Testis (tissue), 3 donors: ENCODE results near the gene KRT84. TPM values are rescaled to one million over a fixed set of nuclear protein-coding genes. Genes with fewer than 3 reads are reported as not detected.

Experiments used
- DNase-seq: peaks from one replicate; pipeline ENCODE4 v3.0.0-alpha.2; 2019
- H3K27ac ChIP-seq, 2 donors: fragments of 200-600 bp; sonication (generic); one replicate each; pipeline ENCODE4 v1.5.1; 2019
- H3K27me3 ChIP-seq: fragments of 200-600 bp; sonication (generic); one replicate; pipeline ENCODE4 v1.5.1; 2019
- H3K36me3 ChIP-seq: fragments of 200-600 bp; sonication (generic); one replicate; pipeline ENCODE4 v1.5.1; 2017; ENCODE audit warnings: low read depth; ENCODE audit errors: missing control alignments
- H3K4me1 ChIP-seq: fragments of 200-600 bp; sonication (generic); one replicate; pipeline ENCODE4 v1.5.1; 2019
- H3K4me3 ChIP-seq, 2 donors: fragments of 200-600 bp; sonication (generic); one replicate each; pipeline ENCODE4 v1.5.1; 2017 to 2019
- H3K9me3 ChIP-seq: fragments of 200-600 bp; sonication (generic); one replicate; pipeline ENCODE4 v1.5.1; 2017
- POLR2A ChIP-seq: fragments of 450-650 bp; IDR thresholded peaks from one replicate; pipeline ENCODE4 v1.6.1; 2017; ENCODE audit warnings: antibody characterized with exemption, mild to moderate bottlenecking, moderate library complexity
- WGBS, 2 donors: methylation state at CpG; one replicate each; pipeline ENCODE4 v1.1.5; 2018; 5-methylcytosine and 5-hydroxymethylcytosine counted together
- intact Hi-C: fragments of 100-400 bp; cut with DNase I; formaldehyde crosslinking; loops from one replicate; pipeline ENCODE4 v1.15.1; 2023; ENCODE audit warnings: low total_unique reads
- polyA plus RNA-seq: library from polyadenylated mRNA; stranded (reverse); fragments of 350-450 nt; fragmentation: Illumina TruSeq; extraction: RNeasy Lipid Tissue Mini Kit (QIAGEN cat#74804); gene quantifications from one replicate; pipeline ENCODE4 v1.2.3, GENCODE V29; 2014; ENCODE audit warnings: low read depth, low replicate concordance; ENCODE audit not compliant: insufficient read depth
- total RNA-seq, 2 donors: library from RNA; depleted of rRNA; stranded (reverse); fragments of >200 nt; gene quantifications; one replicate each; pipeline ENCODE4 v1.2.3, GENCODE V29; 2016
- TF ChIP-seq, protein P1 (sequence below), 3 experiments: fragments of 450-650 bp in 2 of 3; fragments of 200-600 bp in 1 of 3; sonication (generic) in 1 of 3; IDR thresholded peaks; one replicate each; pipeline ENCODE4 v1.5.1; 2016 to 2019; ENCODE audit warnings: antibody characterized with exemption in 3 of 3, mild to moderate bottlenecking in 2 of 3, moderate library complexity in 1 of 3

The KRT84 gene
- total and polyA plus RNA-seq, 3 donors from 2014 or later: 0.43 TPM; not detected in 2

DNA sequence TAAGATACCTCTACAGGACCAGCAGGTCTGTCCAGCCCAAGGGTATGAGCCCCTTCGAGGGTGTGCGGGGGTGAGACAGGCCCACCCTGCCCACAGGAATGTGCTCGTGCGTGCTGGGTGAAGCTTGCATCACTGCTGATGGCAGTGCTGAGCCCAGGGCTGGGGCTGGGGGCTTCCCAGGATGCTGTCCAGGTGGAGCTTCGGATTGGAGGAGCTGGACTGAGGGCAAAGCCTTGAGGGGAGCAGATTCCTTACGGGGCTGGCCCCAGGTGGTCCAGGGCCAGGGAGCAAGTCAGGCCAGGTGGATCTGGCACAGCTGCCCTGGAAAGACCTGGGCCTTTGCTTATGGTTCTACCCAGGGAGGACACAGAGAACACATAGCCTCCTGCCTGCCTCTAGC, 15.6 kb downstream of the KRT84 start:
- no peak overlapping the region for H3K4me3 ChIP-seq
- TF ChIP-seq, protein P1, sequence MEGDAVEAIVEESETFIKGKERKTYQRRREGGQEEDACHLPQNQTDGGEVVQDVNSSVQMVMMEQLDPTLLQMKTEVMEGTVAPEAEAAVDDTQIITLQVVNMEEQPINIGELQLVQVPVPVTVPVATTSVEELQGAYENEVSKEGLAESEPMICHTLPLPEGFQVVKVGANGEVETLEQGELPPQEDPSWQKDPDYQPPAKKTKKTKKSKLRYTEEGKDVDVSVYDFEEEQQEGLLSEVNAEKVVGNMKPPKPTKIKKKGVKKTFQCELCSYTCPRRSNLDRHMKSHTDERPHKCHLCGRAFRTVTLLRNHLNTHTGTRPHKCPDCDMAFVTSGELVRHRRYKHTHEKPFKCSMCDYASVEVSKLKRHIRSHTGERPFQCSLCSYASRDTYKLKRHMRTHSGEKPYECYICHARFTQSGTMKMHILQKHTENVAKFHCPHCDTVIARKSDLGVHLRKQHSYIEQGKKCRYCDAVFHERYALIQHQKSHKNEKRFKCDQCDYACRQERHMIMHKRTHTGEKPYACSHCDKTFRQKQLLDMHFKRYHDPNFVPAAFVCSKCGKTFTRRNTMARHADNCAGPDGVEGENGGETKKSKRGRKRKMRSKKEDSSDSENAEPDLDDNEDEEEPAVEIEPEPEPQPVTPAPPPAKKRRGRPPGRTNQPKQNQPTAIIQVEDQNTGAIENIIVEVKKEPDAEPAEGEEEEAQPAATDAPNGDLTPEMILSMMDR (IDR thresholded peaks at IDR 0.05): no peak
- no peak for TF ChIP-seq POLR2A
- no peaks in the 10 kb centered on the region for H3K4me1 ChIP-seq
- DNase-seq: no peak
- WGBS, 2 donors: 96 to 100% methylated on average over 1 to 6 of the region's 6 CpGs
- H3K27me3 ChIP-seq: no peaks in the 10 kb centered on the region
- no peak overlapping the region for H3K27ac ChIP-seq
- H3K36me3 ChIP-seq: no peaks in the 10 kb centered on the region
- H3K9me3 ChIP-seq: no peaks in the 10 kb centered on the region
- intact Hi-C loops: loop anchor here (5.0 kb wide), 1 partner anchor 502 kb away; no protein-coding TSS in a partner anchor

DNA sequence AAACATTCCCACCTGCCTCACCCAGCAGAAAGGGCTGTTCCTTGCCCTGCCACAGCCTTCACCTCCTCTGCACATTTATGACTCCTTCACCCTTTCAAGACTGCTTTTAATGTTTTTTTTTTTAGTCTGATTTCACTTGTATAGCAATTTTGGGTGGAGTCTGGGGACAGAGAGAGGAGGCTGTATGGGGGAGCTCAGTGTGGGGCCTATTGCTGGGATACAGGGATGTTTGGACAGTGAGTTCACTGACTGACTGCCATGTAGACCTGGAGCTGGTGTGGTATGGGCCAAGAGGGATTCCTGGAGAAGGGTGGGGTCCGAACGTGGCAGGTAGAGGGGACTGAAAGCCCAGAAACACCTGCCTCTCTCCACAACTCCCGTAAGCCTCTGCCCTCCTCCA, 16.2 kb downstream of the KRT84 start:
- Histone ChIP-seq H3K9me3 (no peaks in the 10 kb centered on the region), H3K4me3 (no peak overlapping the region), H3K4me1 (no peaks in the 10 kb centered on the region), H3K27me3 (no peaks in the 10 kb centered on the region), H3K27ac (no peak overlapping the region), H3K36me3 (no peaks in the 10 kb centered on the region)
- 88% methylated on average over 3 of the region's 3 CpGs for WGBS, 2 donors
- DNase-seq: no peak
- intact Hi-C loops: no loop called here
- TF ChIP-seq POLR2A: no peak
- TF ChIP-seq, protein P1 (IDR thresholded peaks at IDR 0.05): no peak

DNA sequence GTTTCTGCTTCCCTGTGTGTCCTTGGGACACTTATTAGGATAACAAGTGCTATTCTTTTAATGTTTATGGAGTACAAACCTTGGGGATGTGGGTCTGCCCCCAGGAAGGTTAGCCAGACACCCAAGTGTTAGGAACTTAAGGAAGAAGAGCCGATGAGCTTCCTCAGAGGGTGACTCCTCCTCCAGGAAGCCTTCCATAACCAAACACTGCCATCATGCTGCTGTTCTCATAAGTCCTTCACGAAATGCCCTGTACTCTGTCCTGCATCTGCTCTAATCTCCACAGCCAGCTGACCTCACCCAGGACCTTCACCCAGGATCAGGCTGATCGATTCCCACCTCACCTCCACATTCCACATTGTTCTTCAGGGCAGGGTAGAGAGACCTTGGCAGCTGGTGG, 16.9 kb downstream of the KRT84 start:
- intact Hi-C loops: no loop called here
- WGBS, 2 donors: 67 to 70% methylated on average over 3 of the region's 3 CpGs
- no peak overlapping the region for H3K4me3 ChIP-seq
- no peaks in the 10 kb centered on the region for H3K4me1 ChIP-seq
- H3K27ac ChIP-seq: no peak overlapping the region
- TF ChIP-seq, protein P1 (IDR thresholded peaks at IDR 0.05): no peak
- no peak for TF ChIP-seq POLR2A
- no peaks in the 10 kb centered on the region for H3K9me3 ChIP-seq
- H3K27me3 ChIP-seq: no peaks in the 10 kb centered on the region
- no peak for DNase-seq
- no peaks in the 10 kb centered on the region for H3K36me3 ChIP-seq

DNA sequence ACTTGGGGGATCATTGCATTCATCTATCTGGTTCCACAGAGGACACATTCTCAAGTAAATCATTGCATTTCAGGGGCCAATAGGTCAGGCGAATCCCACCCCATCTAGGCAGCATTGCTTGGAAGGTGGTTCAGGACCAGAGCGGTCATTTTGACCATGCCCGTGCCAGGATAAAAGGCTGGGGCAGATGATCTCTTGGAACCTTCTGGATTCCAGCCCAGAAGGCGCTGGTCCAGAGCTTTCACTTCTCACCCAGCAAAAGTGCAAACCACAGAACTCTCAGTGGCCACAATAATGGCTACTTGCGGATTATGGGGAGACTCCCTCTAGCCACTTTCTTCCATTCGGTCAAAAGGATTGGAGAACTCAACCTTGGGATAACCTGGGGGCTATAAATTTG, 17.6 kb downstream of the KRT84 start:
- intact Hi-C loops: no loop called here
- H3K9me3 ChIP-seq: no peaks in the 10 kb centered on the region
- H3K27me3 ChIP-seq: no peaks in the 10 kb centered on the region
- H3K4me1 ChIP-seq: no peaks in the 10 kb centered on the region
- no peak for DNase-seq
- no peaks in the 10 kb centered on the region for H3K36me3 ChIP-seq
- TF ChIP-seq, protein P1 (IDR thresholded peaks at IDR 0.05): no peak
- no peak for TF ChIP-seq POLR2A
- no peak overlapping the region for H3K27ac ChIP-seq
- H3K4me3 ChIP-seq: no peak overlapping the region
- WGBS, 2 donors: 88 to 91% methylated on average over 6 of the region's 6 CpGs

DNA sequence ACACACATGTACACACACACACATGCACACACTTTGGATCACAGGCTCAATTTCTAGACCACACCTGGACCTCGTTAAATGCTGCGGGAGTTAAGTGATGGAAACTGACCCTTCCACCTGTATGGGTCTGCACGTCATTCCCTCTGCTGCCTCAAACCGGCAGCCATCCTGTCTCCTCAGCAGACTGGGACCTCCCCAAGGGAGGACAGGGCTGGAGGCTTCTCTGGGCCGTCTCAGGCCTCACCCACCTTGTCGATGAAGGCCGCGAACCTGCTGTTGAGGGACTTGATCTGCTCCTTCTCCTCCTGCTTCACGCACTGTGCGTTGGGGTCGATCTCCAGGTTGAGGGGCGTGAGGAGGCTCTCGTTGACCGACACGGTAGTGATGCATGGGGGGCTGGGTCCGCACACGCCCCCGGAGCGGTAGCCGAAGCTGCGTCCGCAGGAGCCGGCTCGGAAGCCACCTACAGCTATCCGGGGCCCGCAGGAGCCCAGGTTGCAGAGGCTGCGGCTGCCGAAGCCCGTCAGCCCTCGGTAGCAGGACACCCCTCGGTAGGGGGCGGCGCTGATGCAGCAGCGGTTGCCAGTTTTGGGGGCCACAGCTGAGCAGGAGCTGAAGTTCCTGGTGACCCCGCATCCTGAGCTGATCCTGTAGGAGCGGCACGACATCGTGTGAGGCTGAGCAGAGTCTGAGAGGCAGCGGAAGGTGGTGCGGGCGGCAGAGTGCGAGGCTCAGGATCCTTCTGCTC, 18.5 kb downstream of the KRT84 start, which contains the start of gene KRT85:
KRT85 (minus strand) TSS at position 744 of the 748 bp plus-strand sequence; CDS start at position 668, 76 bp downstream.
- intact Hi-C loops: no loop called here
- no peak for DNase-seq
- 64 to 73% methylated on average over 13 to 42 of the region's 42 CpGs for WGBS, 2 donors
- H3K9me3 ChIP-seq: no peaks in the 10 kb centered on the region
- no peaks in the 10 kb centered on the region for H3K4me1 ChIP-seq
- H3K27ac ChIP-seq: no peak within 1 kb of the TSS
- TF ChIP-seq, protein P1 (IDR thresholded peaks at IDR 0.05): no peak
- no peak for TF ChIP-seq POLR2A
- H3K36me3 ChIP-seq: no peaks in the 10 kb centered on the region
- no peaks in the 10 kb centered on the region for H3K27me3 ChIP-seq
- no peak within 1 kb of the TSS for H3K4me3 ChIP-seq
